GM21381 (cell line): ENCODE results near the gene MYO1G.
"Not testable (repeated sequence)": the region's sequence is repeated elsewhere in the genome, so short reads cannot be mapped to it uniquely, and the experiment has no call there.

Experiments
- ATAC-seq: cut with Tn5 transposase; IDR thresholded peaks from one replicate; pipeline ENCODE4 v1.9.1; 2021; ENCODE audit warnings: mild to moderate bottlenecking, moderate library complexity; ENCODE audit not compliant: unreplicated experiment

The MYO1G gene

GRCh38 chr7:44999245-45000092, 20.7 kb upstream of the MYO1G start:
- ATAC-seq: peak; percentile 71

- no peak for ATAC-seq
Observed at GRCh38 chr7:44998153-44998871, 19.5 kb upstream of the MYO1G start.

- ATAC-seq: no peak
Observed at GRCh38 chr7:44995555-44996493, 17.0 kb upstream of the MYO1G start.

GRCh38 chr7:44994877-44995554, 16.2 kb upstream of the MYO1G start:
- ATAC-seq: no peak

GRCh38 chr7:44992004-44992795, 13.4 kb upstream of the MYO1G start:
- ATAC-seq: not testable (repeated sequence)

- no peak for ATAC-seq
Observed at GRCh38 chr7:44990109-44991023, 11.6 kb upstream of the MYO1G start.

- no peak for ATAC-seq
Observed at GRCh38 chr7:44989132-44989531, 10.3 kb upstream of the MYO1G start.

- ATAC-seq: no peak
Observed at GRCh38 chr7:44988701-44989100, 9.9 kb upstream of the MYO1G start.

- no peak for ATAC-seq
Observed at GRCh38 chr7:44987996-44988395, 9.2 kb upstream of the MYO1G start.

- ATAC-seq: no peak
Observed at GRCh38 chr7:44987457-44987856, 8.6 kb upstream of the MYO1G start.

- peak; percentile 95 for ATAC-seq
Observed at GRCh38 chr7:44986218-44987053, 7.6 kb upstream of the MYO1G start.

GRCh38 chr7:44985900-44986217, 7.0 kb upstream of the MYO1G start:
- no peak for ATAC-seq

GRCh38 chr7:44985033-44985695, 6.3 kb upstream of the MYO1G start:
- ATAC-seq: no peak

GRCh38 chr7:44984478-44984758, 5.6 kb upstream of the MYO1G start:
- ATAC-seq: no peak

GRCh38 chr7:44983742-44984477, 5.1 kb upstream of the MYO1G start:
- no peak for ATAC-seq

GRCh38 chr7:44982970-44983369, 4.2 kb upstream of the MYO1G start:
- no peak for ATAC-seq

- ATAC-seq: no peak
Observed at GRCh38 chr7:44982535-44982923, 3.7 kb upstream of the MYO1G start.
